GM19239 (cell line): Measurements from ENCODE around the gene PDZRN4.
"Not testable (repeated sequence)": the region's sequence is repeated elsewhere in the genome, so short reads cannot be mapped to it uniquely, and the experiment has no call there.

Experiments
- DNase-seq: peaks from one replicate; pipeline ENCODE4 v3.0.0; 2011; ENCODE audit warnings: low spot score; ENCODE audit not compliant: insufficient read length
- FAIRE-seq: peaks from 2 replicates; lab custom pipeline; 2011; peaks lifted over from hg19 to GRCh38; lab: Jason Lieb, UNC

PDZRN4 gene

DNA sequence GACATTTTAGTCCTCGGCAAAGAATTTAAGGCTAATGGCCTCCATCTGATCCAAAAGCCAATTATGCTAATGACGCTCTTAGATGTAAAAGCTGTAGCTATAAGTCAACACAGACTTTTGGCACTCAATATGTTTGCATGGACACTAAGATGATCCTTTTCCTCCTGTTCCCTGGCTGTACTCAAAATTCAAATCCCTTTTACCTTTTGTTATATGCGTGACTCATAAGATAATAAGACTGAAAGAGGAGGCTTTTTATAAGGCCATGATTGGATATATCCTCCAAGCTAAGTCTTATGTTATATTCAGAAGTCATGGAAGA lies 89.8 kb downstream of the PDZRN4 start:
- FAIRE-seq (no peak), DNase-seq (no peak)

DNA sequence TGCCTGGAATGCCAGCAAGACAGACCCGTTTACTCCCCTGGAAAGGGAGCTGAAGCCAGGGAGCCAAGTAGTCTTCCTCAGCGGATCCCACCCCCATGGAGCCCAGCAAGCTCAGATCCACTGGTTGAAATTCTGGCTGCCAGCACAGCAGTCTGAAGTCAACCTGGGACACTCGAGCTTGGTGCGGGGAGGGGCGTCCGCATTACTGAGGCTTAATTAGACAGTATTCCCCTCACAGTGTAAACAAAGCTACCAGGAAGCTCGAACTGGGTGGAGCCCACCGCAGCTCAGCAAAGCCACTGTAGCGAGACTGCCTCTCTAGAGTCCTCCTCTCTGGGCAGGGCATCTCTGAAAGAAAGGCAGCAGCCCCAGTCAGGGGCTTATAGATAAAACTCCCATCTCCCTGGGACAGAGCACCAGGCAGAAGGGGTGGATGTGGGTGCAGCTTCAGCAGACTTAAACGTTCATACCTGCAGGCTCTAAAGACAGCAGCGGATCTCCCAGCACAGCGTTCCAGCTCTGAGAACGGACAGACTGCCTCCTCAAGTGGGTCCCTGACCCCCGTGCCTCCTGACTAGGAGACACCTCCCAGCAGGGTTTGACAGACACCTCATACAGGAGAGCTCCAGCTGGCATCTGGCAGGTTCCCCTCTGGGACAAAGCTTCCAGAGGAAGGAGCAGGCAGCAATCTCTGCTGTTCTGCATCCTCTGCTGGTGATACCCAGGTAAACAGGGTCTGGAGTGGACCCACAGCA lies 92.4 kb downstream of the PDZRN4 start:
- FAIRE-seq, DNase-seq: not testable (repeated sequence)

GRCh38 chr12:41285470-41285869 lies 97.3 kb downstream of the PDZRN4 start:
- DNase-seq, FAIRE-seq: not testable (repeated sequence)

DNA sequence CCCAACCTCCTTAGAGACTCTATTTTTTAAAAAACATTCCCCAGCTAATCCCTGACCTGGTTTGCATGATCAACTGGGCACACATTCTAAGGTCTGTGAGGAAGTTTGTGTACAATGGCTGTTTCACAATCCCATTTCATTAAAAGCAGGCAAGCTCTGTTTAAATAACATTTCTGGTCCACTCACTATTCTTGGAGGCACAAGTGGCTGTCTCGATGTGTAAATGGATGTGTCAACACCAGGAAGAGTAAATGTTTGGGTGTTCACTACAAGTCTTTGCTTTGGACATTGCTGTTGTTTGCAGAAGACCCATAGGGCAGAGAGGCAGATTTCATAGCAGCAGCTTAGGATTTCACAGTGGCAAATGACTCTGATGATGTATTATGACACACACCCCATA lies 98.3 kb downstream of the PDZRN4 start:
- no peak for DNase-seq
- FAIRE-seq = no peak

GRCh38 chr12:41287500-41288141 lies 99.5 kb downstream of the PDZRN4 start:
- FAIRE-seq (no peak), DNase-seq (no peak)

DNA sequence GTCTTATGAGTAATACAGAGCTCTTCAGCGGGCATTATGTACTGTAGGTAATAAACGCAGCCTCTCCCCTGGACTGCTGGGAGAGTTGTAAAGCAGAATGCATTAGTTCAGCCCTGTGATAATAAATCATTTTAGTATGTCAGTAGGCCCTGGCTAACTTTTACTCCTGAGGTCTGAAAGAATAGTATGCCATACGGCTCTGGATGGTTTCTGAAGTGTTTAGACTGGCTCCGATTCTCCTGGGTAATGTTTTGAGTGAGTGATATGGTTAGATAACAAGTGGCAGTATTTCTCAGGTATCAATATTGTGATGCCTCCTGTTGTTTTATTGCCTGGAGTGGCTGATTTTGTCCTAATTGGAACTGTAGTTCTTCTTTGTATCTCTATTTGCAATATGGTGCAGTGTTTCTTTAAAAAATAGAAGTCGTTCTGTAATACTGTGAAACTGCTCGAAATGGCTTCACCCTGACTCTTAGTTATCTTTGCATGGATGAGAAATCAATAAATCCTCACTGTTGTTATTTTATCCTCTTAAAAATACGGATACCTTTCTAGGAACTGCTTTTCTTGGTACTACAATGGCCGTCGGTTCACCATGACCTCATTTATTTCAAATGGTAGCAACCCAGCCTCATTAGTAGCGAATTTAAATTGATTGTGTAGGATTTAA lies 100.2 kb downstream of the PDZRN4 start:
- FAIRE-seq (no peak), DNase-seq (no peak)

- DNase-seq (no peak), FAIRE-seq (no peak)
Measured at GRCh38 chr12:41289501-41289900, 101.4 kb downstream of the PDZRN4 start.

DNA sequence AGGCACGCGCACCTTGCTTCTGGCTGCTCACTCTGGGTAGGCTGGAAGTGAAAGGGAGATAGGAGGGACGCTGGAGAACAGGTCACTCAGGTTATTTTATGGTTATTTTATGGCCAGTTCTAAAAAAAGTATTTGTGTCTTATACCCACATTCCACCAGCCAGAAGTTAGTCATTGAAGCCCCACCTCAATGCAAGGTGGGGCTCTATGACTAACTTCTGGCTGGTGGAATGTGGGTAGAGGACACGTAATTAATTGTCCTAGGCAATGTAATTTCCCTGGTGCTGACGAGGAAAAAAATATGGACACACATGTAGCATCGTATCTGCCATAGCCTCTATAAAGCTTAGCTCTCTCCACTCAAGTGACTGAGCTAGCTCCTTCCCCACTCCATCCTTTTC lies 104.9 kb downstream of the PDZRN4 start:
- DNase-seq = no peak
- FAIRE-seq = no peak

- DNase-seq (no peak), FAIRE-seq (no peak)
Measured at GRCh38 chr12:41293461-41293860, 105.3 kb downstream of the PDZRN4 start.

- DNase-seq = no peak
- FAIRE-seq = no peak
Measured at GRCh38 chr12:41302979-41303403, 114.9 kb downstream of the PDZRN4 start.

GRCh38 chr12:41304526-41304925 lies 116.4 kb downstream of the PDZRN4 start:
- FAIRE-seq (no peak), DNase-seq (no peak)

DNA sequence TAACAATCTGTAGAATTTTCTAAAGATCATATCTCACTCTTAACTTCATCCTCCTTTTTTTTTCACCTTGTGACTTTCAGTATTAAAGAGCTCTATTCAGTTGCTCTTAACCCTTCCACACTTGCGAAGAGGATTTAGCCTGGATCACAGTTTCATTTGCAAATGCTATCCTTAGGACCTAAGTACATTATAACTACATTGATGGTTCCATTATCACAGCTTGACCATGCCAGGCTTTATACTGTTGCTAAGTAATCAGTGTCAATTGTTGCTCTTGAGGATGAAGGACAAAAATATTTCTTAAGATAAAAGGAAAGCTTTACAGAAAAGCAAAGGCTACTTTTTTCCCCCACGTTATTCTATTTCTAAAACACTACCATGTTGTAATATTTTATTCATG lies 122.2 kb downstream of the PDZRN4 start:
- DNase-seq (no peak), FAIRE-seq (no peak)

GRCh38 chr12:41311883-41312282 lies 123.8 kb downstream of the PDZRN4 start:
- DNase-seq = no peak
- FAIRE-seq = no peak

- DNase-seq, FAIRE-seq: not testable (repeated sequence)
Measured at GRCh38 chr12:41312451-41312850, 124.3 kb downstream of the PDZRN4 start.

- FAIRE-seq (no peak), DNase-seq (no peak)
Measured at GRCh38 chr12:41325336-41325735, 137.2 kb downstream of the PDZRN4 start.

- DNase-seq = no peak
- no peak for FAIRE-seq
Measured at GRCh38 chr12:41327096-41327895, 139.2 kb downstream of the PDZRN4 start.

DNA sequence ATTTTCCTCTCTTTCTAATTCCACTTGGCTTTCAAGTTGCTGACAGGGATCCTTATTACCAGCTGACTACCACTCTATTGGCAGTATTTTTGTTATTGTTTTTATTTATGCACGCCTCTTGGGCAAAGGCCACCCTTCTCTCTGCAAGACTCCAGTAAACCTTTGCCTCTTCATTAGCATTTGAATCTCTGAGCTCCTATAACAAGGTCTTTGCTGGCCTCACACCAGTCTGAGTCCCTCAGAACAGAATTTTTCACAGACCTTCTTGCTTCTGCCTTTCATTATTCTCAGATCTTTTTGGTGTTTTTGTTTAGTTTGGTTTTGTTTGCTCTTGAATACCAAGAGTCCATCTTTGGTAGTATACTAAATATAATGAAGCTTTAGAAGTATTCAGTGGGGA lies 145.9 kb downstream of the PDZRN4 start:
- DNase-seq (no peak), FAIRE-seq (no peak)

GRCh38 chr12:41334390-41334789 lies 146.3 kb downstream of the PDZRN4 start:
- no peak for FAIRE-seq
- no peak for DNase-seq

GRCh38 chr12:41336041-41336549 lies 148.0 kb downstream of the PDZRN4 start:
- DNase-seq = no peak
- FAIRE-seq = no peak

GRCh38 chr12:41339784-41340183 lies 151.7 kb downstream of the PDZRN4 start:
- no peak for FAIRE-seq
- no peak for DNase-seq
